Measurements from ENCODE around the gene CDC37.

Gene CDC37

DNA sequence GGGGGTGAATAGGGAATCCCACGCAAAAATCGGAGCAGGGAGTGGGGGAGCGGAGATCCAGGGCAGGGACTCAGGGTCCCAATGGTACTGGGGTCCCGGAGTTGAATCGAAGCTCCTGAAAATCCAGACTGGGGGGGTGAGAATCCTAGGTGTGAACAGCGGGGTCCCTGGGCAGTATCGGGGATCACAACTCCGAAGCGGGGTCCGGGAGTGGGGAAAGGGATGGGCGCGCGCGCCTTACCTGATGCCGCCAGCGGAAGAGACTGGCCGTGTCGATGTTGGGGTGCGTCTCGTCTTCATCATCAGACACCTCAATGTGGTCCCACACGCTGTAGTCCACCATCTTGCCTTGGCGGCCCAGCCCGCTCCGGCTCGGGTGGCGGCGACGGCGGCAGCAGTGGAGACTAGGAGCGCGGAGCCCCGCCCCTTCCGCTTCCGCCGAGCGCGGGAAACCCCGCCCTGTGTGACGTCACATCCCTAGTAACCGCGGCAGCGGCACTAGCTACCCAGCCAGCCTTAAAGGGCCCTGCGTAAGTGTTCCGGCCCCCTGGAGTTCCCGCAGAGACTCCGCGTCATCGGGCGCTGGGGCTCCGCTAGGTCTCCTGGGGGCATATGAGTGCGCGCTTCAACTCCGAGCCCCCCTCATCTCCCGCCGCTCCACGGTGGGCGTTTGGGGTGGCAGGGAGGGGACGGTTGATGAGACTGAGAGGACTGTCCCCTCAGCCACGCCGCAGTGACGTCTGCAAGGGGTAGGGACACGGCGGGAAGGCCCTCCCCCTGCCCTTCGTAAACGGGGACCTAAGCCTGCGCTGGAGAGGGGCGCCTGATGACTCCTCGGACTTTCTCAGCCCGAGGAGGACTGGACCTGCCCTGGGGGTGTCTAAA, at the start of gene CDC37:
TSS of gene CDC37 (minus strand) at position 406 of the 885 bp plus-strand sequence. CDS start at position 343, 63 bp downstream.
- peak; percentile 98 for DNase-seq

DNA sequence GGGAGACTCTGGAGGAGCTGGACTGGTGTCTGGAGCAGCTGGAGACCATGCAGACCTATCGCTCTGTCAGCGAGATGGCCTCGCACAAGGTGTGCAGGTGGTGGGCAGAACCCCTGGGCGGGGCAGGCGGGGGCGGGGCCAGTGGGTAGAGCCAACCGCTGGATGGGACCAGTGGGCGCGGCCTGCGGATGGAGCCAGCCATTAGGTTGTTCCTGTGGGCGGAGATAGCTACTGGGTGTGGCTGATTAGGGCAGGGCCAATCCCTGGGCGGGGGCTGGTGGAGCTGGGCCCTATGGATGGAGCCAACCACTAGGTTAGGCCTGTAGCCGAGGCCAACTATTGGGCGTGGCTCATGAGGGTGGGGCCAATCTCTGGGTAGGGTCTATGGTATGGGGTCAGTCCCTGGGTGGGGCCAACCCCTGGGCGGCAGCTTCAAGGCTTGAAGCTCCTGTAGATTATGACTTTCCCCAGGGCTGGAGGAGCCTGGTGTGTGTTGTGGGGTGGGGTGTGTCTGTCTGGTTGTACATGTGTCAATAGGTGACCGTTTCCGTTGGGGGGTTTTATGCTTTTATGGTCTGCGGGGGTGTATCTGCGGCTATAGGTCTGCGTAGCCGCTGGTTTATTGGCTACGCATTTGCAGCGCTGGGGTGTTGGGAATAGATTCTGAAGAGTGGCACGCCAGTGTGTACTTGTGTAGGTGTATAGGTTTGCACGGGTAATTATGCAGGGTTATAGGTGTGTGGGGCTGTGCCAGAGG, 47.7 kb upstream of the CDC37 start:
- DNase-seq: peak; percentile 39

DNA sequence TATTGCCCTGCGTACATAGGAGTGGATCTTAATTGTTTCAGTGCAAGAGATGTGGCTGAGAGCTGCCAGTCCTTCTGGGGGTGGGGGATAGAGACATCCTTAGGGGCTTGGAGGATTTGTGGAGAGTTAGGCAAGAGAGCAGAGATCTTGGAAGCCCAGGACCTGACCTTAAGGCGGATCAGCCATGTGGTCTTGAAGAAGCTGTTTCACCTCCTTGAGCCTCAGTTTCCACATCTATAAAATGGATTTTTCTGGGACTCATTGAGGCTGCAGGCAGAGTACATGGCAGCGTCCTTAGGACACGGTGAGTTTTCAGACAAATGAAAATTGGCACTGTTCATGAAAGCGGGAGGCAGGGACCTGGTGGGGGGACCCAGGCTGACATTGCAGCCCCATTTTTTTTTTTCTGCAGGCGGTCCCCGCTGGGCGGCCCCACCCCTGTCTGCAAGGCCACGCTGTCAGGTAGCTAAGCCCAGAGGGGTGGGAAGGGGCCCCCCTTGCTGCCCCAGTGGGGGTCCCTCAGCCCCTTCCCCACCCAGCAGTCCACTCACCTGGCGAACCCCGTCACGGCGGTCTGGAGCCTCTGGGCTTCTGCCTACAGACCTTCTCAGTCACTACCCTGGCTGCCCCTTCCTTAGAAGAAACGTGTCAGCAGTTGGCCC, 47.0 kb upstream of the CDC37 start:
- no peak for DNase-seq

DNA sequence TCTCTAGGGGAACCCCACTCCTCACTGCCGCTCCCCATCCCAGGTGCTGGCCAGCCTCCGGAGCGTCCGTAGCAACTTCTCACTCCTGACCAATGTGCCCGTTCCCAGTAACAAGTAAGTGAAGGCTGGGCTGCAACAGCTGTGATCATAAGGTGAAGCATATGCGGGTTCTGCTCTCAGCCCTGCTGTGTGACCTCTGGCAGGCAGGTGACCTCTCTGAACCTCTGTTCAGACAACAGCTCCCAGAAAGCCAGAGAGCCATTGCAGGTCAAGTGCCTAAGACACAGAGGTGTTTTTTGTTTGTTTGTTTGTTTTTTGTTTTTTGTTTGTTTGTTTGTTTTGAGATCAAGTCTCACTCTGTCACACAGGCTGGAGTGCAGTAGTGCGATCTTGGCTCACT, 45.7 kb upstream of the CDC37 start:
- DNase-seq: no peak

DNA sequence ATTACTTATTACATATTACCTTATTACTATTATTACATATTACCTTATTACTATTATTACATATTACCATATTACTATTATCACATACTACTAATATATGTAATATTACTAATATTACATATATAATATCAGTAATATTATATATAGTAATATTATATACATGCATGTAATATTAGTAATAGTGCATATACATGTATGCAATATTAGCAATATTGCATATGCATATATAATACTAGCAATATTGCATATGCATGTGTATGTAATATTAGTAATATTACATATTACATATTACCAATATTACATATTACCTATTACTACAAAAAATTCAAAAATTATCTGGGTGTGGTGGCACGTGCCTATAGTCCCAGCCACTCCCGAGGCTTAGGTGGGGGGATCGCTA, 39.4 kb upstream of the CDC37 start:
- DNase-seq: no peak

DNA sequence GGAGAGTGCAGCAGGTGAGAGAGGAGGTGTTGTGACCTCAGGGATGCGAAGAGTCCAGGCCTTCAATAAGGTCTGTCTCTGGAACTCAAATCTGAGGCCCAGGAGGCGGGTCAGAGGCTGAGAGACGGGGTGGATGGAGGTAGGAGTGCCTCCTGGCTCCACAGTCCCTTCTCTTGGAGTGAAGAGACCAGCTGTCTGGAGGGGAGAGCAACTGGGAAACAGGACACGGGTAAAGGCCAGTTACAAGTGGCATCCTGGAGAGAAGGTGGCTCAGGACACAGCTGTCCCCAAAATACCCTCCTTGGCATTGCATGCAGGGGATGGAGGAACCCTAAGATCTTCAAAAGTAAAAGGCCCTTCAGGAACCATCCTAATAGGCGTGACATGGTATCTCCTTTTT, 36.2 kb upstream of the CDC37 start:
- DNase-seq: no peak

DNA sequence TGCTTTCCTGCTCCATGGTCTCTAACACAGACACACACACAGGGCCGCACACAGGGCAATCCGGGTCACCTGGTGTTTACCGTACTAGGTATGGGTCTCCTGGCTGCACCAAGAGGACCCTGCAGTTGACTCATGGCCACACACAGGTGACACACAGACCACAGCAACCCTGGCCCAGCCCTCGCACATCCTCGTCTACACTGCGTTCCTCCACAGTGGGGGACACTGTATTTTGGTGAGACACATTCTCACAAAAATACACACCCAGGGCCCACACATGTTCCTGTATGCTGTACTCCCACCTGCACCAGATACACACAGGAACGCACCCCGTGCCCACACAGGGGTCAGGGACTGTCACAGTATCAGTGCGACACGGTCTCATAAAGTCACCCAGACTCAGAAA, 29.8 kb upstream of the CDC37 start:
- DNase-seq: no peak

DNA sequence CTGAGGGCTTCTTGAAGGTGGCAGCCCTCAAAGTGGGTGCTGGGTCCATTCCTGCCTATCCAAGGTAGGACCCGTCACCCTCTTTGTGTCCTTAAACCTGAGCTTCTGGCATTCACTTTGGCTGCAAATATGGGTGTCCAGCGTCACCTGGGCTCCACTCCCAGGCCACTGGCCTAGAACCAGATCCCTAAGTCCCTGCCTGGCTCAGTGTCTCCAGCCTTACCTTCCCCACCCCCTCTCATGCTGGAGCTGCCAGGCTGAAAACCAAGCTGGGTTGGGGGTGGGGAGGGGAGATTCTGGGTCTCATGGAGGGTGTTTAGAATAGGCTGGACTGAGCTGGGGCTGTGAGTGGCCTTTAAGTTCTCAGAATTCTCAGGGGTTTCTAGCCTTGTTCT, 29.4 kb upstream of the CDC37 start:
- no peak for DNase-seq

DNA sequence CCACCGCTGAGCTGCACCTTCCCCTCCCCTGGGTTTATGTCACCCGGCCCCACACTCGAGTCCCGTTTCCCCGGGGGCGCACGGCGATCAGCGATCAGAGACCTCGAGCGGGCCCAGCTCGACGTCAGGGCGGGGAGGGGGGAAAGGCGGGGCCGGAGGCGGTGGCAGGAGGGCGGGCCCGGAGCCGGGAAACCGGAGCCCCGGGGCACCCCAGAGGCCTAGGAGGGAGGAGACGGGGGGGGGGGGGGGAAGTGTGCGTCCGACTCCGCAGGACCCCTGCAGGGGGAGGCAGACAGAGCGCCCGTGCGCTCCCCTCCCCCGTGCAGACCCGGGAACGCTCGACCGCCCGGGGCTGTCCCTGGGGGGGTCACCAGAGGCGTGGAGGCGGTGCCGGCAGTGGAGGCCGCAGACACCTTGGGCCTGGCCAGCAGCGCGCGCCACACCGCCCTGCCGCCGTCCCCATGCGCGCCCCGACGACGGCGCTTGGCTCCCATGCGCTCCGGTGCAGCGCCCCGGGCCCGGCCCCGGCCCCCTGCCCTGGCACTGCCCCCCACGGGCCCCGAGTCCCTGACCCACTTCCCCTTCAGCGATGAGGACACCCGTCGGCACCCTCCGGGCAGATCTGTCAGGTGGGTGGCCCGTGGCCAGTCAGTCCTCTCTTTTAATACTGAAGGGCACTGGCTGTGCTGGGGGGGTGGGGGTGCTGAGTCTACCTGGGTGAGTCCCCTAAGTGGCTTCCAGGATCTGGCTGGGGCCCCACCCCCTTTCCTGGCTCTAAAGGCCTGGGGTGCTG, 28.8 kb upstream of the CDC37 start:
- no peak for DNase-seq

DNA sequence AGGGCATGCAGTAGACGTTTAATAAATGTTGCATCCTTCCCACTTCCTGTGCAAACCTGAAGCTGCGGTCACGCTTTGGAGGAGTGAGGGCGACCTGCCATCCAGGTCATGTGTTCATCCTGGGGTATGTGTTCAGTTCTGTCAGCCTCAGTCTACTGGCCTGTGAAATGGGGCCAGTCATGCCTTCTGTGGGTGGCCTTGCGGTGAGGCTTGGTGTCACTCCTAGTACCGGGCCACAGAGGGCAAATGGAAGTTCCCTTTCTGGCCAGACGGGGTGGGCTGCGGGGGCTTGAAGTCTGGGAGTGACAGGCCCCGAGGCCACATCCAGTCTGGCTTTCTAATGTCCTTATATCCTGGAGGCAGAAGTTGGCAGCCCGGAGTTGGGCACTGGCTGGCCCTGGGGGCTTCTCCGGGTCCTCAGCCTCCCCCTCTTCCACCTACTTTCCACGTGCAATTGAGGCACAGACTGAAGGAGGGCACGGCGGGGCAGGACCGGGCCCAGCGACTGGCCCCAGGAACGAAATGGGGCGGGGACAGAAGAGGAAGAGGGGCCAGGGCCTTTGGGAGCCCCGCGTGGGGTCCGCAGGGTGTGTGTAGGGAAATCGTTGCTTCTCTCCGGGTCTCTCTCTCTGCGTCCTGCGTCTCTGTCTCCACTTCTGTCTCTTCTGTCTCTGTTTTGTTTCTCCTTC, 28.1 kb upstream of the CDC37 start:
- peak; percentile 65 for DNase-seq

DNA sequence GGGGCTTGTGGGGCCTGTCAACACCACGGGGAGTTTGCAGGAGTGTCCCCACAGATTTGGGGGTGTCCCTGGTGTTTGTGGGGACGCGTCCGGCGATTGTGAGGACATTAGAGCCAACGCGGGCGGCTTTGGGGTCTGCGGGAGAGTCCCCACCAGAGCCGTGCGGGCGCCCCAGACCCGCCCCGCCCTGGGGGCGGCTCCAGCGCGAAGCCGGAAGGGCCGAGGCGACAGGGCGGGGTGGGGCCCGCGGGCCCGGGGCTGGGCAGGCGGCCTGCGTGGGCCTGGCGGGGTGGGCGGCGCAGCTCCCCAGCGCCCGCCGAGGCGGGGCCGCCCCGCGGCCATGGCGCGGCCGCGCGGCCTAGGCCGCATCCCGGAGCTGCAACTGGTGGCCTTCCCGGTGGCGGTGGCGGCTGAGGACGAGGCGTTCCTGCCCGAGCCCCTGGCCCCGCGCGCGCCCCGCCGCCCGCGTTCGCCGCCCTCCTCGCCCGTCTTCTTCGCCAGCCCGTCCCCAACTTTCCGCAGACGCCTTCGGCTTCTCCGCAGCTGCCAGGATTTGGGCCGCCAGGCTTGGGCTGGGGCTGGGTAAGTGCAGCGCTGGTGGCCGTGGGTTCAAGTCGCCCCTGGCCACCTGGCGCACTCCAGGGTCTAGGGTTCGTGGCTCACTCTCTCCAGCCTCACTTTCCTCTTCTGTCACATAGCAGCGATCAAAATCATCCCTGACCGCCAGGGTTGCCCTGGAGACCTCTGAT, 27.3 kb upstream of the CDC37 start:
- no peak for DNase-seq

DNA sequence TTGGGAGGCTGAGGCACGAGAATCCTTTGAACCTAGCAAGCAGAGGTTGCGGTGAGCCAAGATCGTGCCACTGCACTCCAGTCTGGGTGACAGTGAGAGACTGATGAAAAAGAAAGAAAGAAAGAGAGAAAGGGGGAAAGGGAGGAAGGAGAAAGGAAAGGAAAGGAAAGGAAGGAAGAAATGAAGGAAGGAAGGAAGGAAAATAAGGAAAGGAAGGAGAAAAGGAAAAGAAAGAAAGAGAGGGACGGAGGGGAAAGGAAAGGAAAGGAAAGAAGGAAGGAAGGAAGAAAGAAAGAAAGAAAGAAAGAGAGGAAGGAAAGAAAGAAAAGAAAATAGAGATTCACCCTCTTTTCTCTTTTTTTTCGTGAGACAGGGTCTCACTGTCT, 25.6 kb upstream of the CDC37 start:
- DNase-seq: no peak

DNA sequence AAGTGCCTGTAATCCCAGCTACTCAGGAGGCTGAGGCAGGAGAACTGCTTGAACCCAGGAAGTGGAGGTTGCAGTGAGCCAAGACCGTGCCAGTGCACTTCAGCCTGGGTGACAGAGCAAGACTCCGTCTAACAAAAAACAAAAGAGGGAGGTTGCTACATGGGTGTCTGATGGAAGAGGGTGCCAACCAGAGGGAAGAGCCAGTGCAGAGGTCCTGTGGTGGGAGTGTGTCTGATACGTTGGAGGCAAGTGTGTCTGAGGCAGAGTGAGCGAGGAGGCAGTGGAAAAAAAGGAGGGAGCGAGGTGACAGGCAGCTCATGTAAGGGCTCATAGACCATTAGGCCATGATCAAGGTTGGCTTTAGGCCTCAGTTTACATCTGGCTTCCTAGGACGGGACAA, 23.8 kb upstream of the CDC37 start:
- DNase-seq: no peak

DNA sequence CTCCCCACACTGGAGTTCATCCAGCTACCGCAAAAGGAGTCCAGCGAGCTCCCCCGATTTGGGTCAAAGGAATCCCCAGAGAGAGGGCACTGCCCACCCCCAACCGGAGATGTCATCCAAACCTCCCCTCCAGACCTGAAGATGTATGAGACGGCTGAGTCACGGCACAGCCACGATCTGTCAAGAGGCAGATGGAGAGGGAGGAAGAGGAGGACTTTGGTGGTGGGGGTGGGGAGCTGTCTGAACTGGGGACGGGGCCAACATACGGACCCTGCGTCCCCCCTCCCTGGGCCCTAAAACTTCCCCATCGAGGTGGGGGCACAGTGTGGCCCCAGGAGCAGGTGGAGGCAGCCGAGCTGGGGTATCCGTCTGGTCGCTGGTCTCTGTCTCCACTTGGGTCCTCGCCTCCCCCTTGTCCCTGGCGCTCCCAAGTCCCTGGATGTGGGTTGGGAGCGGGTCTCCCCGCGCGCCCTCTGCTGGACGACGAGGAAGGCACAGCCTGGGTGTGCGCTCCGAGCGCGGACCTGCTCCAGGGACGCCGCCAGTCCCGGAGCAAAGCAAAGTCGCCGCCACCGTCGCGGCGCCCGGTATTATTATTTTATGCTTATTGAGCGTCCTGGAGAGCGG, 20.8 kb upstream of the CDC37 start:
- peak; percentile 80 for DNase-seq

DNA sequence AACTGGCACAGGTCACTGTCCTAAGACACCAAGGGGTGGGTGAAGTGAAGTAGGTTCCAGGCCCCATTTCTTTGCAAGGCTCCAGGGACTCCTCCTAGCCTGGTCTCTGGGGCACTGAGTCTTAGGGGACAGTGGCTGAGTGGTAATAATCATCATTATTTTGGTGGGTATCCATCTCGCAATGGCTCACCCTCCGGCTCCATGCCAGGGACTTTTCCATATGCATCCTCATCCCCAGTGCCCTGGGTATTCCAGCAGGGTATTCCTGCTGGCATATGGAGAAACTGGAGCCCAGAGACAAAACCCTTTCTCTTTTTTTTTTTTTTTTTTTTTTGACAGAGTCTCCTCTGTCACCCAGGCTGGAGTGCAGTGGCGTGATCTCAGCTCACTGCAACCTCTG, 19.5 kb upstream of the CDC37 start:
- no peak for DNase-seq

DNA sequence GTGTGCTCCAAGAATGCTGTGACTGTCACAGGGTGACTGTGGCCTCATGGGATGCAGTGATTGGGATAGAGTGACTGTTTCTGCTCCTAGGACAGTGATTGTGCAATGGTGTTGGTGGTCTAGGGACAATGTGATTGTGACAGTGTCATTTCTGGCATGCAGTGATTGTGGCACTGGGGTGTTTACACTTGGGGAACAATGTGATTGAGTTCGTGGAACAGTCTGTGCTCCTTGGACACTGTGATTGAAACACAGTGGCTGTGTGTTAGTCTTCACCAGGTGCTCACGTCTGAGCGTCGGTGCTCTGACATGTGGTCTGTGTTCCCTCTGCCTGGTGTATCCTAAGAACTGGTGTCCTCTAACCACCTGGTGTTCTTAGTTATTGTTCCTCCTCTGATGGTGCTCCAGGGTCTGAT, 18.7 kb upstream of the CDC37 start:
- DNase-seq: no peak

DNA sequence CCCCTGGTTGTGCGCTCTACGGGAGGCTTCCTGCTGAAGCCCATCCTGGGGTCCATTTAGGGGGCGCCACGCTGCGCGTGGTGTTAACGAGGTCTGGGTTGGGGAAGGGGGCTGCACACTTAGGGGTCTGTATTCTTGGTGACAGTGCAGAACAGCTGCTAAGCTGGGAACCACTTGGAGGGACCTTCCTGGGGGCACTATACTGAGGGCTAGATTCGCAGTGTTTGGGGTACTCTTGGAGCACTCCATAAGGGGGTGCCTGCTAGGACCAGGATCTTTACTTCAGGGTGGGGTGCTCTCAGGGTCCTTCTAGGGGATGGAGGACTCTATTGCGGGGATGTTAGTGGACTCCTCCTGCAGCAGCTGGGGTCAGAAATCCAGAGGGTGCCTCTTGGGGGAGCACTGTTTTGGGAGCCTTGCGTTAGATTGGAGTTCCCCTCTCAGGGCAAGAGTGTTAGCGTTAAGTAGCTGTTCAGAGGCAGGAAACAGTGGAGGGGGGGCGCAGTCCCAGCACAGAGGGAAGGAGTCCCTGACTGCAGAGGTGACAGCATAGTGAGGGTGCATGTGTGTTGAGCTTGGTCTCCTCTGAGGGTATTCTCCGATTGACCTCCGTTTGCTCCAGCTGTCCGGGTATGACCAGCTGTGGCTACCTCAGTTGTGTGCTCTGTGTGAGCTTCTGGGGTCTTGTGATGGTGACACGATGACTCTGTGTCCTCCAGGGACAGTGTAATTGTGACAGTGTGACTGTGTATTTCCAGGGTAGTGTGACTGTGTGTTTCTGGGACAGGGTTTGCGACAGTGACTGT, 18.1 kb upstream of the CDC37 start:
- DNase-seq: no peak

DNA sequence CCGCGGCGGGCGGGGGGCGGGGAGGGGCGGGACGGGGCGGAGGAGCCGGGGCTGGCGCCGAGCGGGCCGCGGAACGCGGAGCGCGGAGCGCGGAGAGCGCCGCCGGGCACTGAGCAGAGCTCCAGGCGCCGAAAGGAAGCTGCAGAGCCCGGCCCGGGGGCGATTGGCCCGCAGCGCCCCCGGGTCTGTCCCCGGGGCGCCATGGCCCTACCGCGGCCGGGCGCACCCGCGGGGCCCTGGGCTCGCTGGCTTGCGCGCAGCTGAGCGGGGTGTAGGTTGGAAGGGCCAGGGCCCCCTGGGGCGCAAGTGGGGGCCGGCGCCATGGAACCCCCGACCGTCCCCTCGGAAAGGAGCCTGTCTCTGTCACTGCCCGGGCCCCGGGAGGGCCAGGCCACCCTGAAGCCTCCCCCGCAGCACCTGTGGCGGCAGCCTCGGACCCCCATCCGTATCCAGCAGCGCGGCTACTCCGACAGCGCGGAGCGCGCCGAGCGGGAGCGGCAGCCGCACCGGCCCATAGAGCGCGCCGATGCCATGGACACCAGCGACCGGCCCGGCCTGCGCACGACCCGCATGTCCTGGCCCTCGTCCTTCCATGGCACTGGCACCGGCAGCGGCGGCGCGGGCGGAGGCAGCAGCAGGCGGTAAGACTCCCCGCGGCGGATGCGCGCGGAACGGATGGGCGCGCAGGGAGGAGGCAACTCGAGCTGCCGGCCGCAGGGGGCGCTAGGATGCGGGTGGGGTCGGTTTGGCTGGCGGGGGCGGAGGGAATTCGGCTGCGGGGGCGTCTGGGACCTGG, 17.3 kb upstream of the CDC37 start, which contains the start of gene PDE4A:
TSS of gene PDE4A (plus strand) at position 95 of the 796 bp plus-strand sequence. CDS start at position 322, 227 bp downstream.
- DNase-seq: peak; percentile 76

All from activated CD4-positive, alpha-beta T cell treated with anti-CD3 and anti-CD28 coated beads, Interleukin-10, Interleukin-2, amounts not matched to agents 100 ng/mL and 50 ng/mL, durations not matched to agents 16 hours and 8 hours (primary cell).